Keratinocyte (primary cell): ENCODE data around the gene THEM4. TPM values are rescaled to one million over a fixed set of nuclear protein-coding genes. Genes with fewer than 3 reads are reported as not detected.

Experiments
- DNase-seq: peaks from one replicate; pipeline ENCODE4 v3.0.0-alpha.2; 2011; ENCODE audit warnings: low read depth, missing footprints, low spot score
- FAIRE-seq: peaks from 2 replicates; lab custom pipeline; 2011; peaks lifted over from hg19 to GRCh38; lab: Jason Lieb, UNC
- H2AFZ ChIP-seq: 2 replicates; pipeline ENCODE4 v1.6.0; 2012; ENCODE audit warnings: low read length, control low read depth, inconsistent platforms; ENCODE audit not compliant: control insufficient read depth
- H3K27ac ChIP-seq: 2 replicates; pipeline ENCODE4 v1.5.1; 2011; ENCODE audit warnings: low read length; ENCODE audit not compliant: control insufficient read depth, insufficient read depth
- H3K27me3 ChIP-seq: 3 replicates; pipeline ENCODE4 v1.6.0; 2011; ENCODE audit warnings: low read length; ENCODE audit not compliant: control insufficient read depth, insufficient read depth; ENCODE audit errors: extremely low read depth
- H3K36me3 ChIP-seq, 2 experiments: 2 replicates in 1 of 2; 3 replicates in 1 of 2; pipeline ENCODE4 v1.5.1; 2011; ENCODE audit warnings: low read length in 2 of 2, mild to moderate bottlenecking in 1 of 2; ENCODE audit not compliant: control insufficient read depth in 2 of 2, insufficient read depth in 2 of 2; ENCODE audit errors: extremely low read depth in 1 of 2
- H3K4me1 ChIP-seq: 3 replicates; pipeline ENCODE4 v1.5.1; 2011; ENCODE audit warnings: low read length; ENCODE audit not compliant: control insufficient read depth, insufficient read depth; ENCODE audit errors: extremely low read depth
- H3K4me2 ChIP-seq: 3 replicates; pipeline ENCODE4 v1.6.0; 2011; ENCODE audit warnings: low read depth, low read length; ENCODE audit not compliant: control insufficient read depth, insufficient read depth; ENCODE audit errors: extremely low read depth
- H3K4me3 ChIP-seq, 3 experiments: fragments of 200-600 bp in 1 of 3; sonication (generic) in 1 of 3; 2 replicates in 2 of 3; 3 replicates in 1 of 3; pipeline ENCODE4 v1.5.1; 2011 to 2016; ENCODE audit warnings: low read length in 3 of 3, mild to moderate bottlenecking in 3 of 3, control low read depth in 2 of 3, inconsistent platforms in 1 of 3, low read depth in 1 of 3, mixed read lengths in 1 of 3, mixed run types in 1 of 3, moderate library complexity in 1 of 3; ENCODE audit not compliant: control insufficient read depth in 2 of 3, insufficient read depth in 2 of 3; ENCODE audit errors: extremely low read depth in 1 of 3
- H3K79me2 ChIP-seq: 2 replicates; pipeline ENCODE4 v1.6.0; 2012; ENCODE audit warnings: low read length; ENCODE audit not compliant: control insufficient read depth, insufficient read depth
- H3K9ac ChIP-seq: 3 replicates; pipeline ENCODE4 v1.6.0; 2011; ENCODE audit warnings: low read length; ENCODE audit not compliant: control insufficient read depth, insufficient read depth; ENCODE audit errors: extremely low read depth
- H3K9me1 ChIP-seq: 3 replicates; pipeline ENCODE4 v1.6.0; 2011; ENCODE audit warnings: low read length; ENCODE audit not compliant: control insufficient read depth, insufficient read depth; ENCODE audit errors: extremely low read depth
- H3K9me3 ChIP-seq: 2 replicates; pipeline ENCODE4 v1.5.1; 2012; ENCODE audit warnings: low read depth, low read length; ENCODE audit not compliant: control insufficient read depth
- H4K20me1 ChIP-seq: 3 replicates; pipeline ENCODE4 v1.6.0; 2011; ENCODE audit warnings: low read length; ENCODE audit not compliant: control insufficient read depth, insufficient read depth; ENCODE audit errors: extremely low read depth
- CTCF ChIP-seq, 3 experiments: IDR thresholded peaks in 1 of 3; conservative IDR thresholded peaks in 1 of 3; optimal IDR thresholded peaks in 1 of 3; 2 replicates in 2 of 3; 3 replicates in 1 of 3; pipeline versions ENCODE3 to v1.5.1; 2011; ENCODE audit warnings: low read length in 3 of 3, mild to moderate bottlenecking in 3 of 3, moderate library complexity in 2 of 3, control low read depth in 1 of 3, inconsistent platforms in 1 of 3; ENCODE audit not compliant: insufficient read depth in 2 of 3; ENCODE audit errors: extremely low read depth in 1 of 3
- EZH2 ChIP-seq: IDR thresholded peaks from one replicate; pipeline ENCODE4 v1.6.1; 2012; ENCODE audit warnings: inconsistent platforms, mild to moderate bottlenecking, low read length, moderate library complexity
- dilution Hi-C: fragments of 300-500 bp; cut with MboI; formaldehyde crosslinking; loops from one replicate; pipeline ENCODE4 v1.7.0; 2020; ENCODE audit warnings: low sequenced_read_pairs; ENCODE audit not compliant: extremely low pct_ligation_motif_present
- polyA plus RNA-seq, 5 experiments: library from polyadenylated mRNA; depleted of rRNA in 3 of 5; stranded (reverse) in 3 of 5; stranded (forward) in 1 of 5; unstranded in 1 of 5; fragments of >200 nt; gene quantifications; 1 replicate in 1 of 5; 2 replicates in 3 of 5; 3 replicates in 1 of 5; pipeline versions ENCODE4 v1.2.1 to v1.2.3, GENCODE V29; 2011 to 2012; ENCODE audit warnings: missing spikeins in 2 of 5, low read depth in 1 of 5, low replicate concordance in 1 of 5

Gene THEM4
- polyA plus RNA-seq, 1 donor (not counting 4 experiments of a cell fraction or from before 2014, with no cell fraction given): 23.3 TPM

- H3K4me2 ChIP-seq: peak overlapping the region; percentile 84
- dilution Hi-C loops: no loop called here
- FAIRE-seq (no peak), DNase-seq (no peak)
- TF ChIP-seq CTCF (optimal IDR thresholded peaks at IDR 0.05 in 1 of 3, IDR thresholded peaks at IDR 0.05 in 1 of 3, conservative IDR thresholded peaks at IDR 0.05 in 1 of 3; ENCODE audit: extremely low read depth in 1 of 3, insufficient read depth in 2 of 3, low read length in 3 of 3): no peak
- no peak for TF ChIP-seq EZH2
- no peaks in the 10 kb centered on the region for H3K27me3 ChIP-seq
- H3K9ac ChIP-seq: peak overlapping the region; percentile 80
- H3K4me1 ChIP-seq: peaks cover 31% of the 10 kb centered on the region
- H3K27ac ChIP-seq: peak overlapping the region; percentile 83
- no peaks in the 10 kb centered on the region for H3K79me2 ChIP-seq
- H3K4me3 ChIP-seq: peak overlapping the region in 1 of 3 experiments; percentile 60
- H4K20me1 ChIP-seq: no peaks in the 10 kb centered on the region
- H2AFZ ChIP-seq: no peak overlapping the region
- no peaks in the 10 kb centered on the region for H3K9me3 ChIP-seq
- no peaks in the 10 kb centered on the region for H3K36me3 ChIP-seq
- H3K9me1 ChIP-seq: peaks cover 2% of the 10 kb centered on the region
These were observed 70.3 kb downstream of the THEM4 start for GRCh38 chr1:151839082-151839412.

GRCh38 chr1:151838222-151839081, 70.9 kb downstream of the THEM4 start:
- H3K4me1 ChIP-seq: peaks cover 31% of the 10 kb centered on the region
- DNase-seq: no peak
- H3K4me3 ChIP-seq: no peak overlapping the region
- no peak for TF ChIP-seq EZH2
- TF ChIP-seq CTCF (optimal IDR thresholded peaks at IDR 0.05 in 1 of 3, IDR thresholded peaks at IDR 0.05 in 1 of 3, conservative IDR thresholded peaks at IDR 0.05 in 1 of 3; ENCODE audit: extremely low read depth in 1 of 3, insufficient read depth in 2 of 3, low read length in 3 of 3): no peak
- no peak overlapping the region for H3K9ac ChIP-seq
- FAIRE-seq: no peak
- H3K36me3 ChIP-seq: no peaks in the 10 kb centered on the region
- H3K27me3 ChIP-seq: no peaks in the 10 kb centered on the region
- no peak overlapping the region for H3K4me2 ChIP-seq
- peaks cover 2% of the 10 kb centered on the region for H3K9me1 ChIP-seq
- dilution Hi-C loops: no loop called here
- H3K9me3 ChIP-seq: no peaks in the 10 kb centered on the region
- no peaks in the 10 kb centered on the region for H4K20me1 ChIP-seq
- no peak overlapping the region for H2AFZ ChIP-seq
- H3K79me2 ChIP-seq: no peaks in the 10 kb centered on the region
- no peak overlapping the region for H3K27ac ChIP-seq
